SH-SY5Y (cell line): Measurements from ENCODE around the gene GCK.

Experiments used
- GATA2 ChIP-seq: IDR thresholded peaks from 2 replicates; pipeline ENCODE4 v1.6.1; 2011; ENCODE audit warnings: mild to moderate bottlenecking, low read depth, low read length
- GATA3 ChIP-seq: IDR thresholded peaks from 2 replicates; pipeline ENCODE4 v1.6.1; 2011; ENCODE audit warnings: low read depth, mild to moderate bottlenecking, low read length, moderate library complexity

The GCK gene

GRCh38 chr7:44102846-44103565 lies 86.2 kb downstream of the GCK start:
- no peak for TF ChIP-seq GATA3
- no peak for TF ChIP-seq GATA2

- TF ChIP-seq GATA2 (no peak), GATA3 (no peak)
Measured at GRCh38 chr7:44101966-44102845, 87.0 kb downstream of the GCK start.

- TF ChIP-seq GATA3: no peak
- TF ChIP-seq GATA2: no peak
Measured at GRCh38 chr7:44101303-44101965, 87.8 kb downstream of the GCK start.

GRCh38 chr7:44100458-44101302 lies 88.6 kb downstream of the GCK start:
- no peak for TF ChIP-seq GATA3
- TF ChIP-seq GATA2: no peak

- no peak for TF ChIP-seq GATA2
- TF ChIP-seq GATA3: no peak
Measured at GRCh38 chr7:44099669-44100068, 89.6 kb downstream of the GCK start.

GRCh38 chr7:44098092-44099068 lies 90.9 kb downstream of the GCK start:
- TF ChIP-seq GATA3: no peak
- TF ChIP-seq GATA2: no peak

- TF ChIP-seq GATA3: no peak
- TF ChIP-seq GATA2: no peak
Measured at GRCh38 chr7:44097064-44097932, 91.9 kb downstream of the GCK start.

- TF ChIP-seq GATA3 (no peak), GATA2 (no peak)
Measured at GRCh38 chr7:44096326-44096881, 92.8 kb downstream of the GCK start.

GRCh38 chr7:44095781-44096180 lies 93.5 kb downstream of the GCK start:
- TF ChIP-seq GATA3 (no peak), GATA2 (no peak)

GRCh38 chr7:44094883-44095592 lies 94.2 kb downstream of the GCK start:
- TF ChIP-seq GATA2: no peak
- no peak for TF ChIP-seq GATA3

GRCh38 chr7:44094365-44094764 lies 94.9 kb downstream of the GCK start:
- TF ChIP-seq GATA3 (no peak), GATA2 (no peak)
